Transverse colon (tissue), 4 donors: ENCODE data around the gene REEP1. TPM values are rescaled to one million over a fixed set of nuclear protein-coding genes. Genes with fewer than 3 reads are reported as not detected.

Experiments used
- DNase-seq: peaks from one replicate; pipeline ENCODE4 v3.0.0-alpha.2; 2019
- H3K27ac ChIP-seq, 4 donors: fragments of 200-600 bp; sonication (generic); 2 replicates each; pipeline ENCODE4 v1.5.1; 2016 to 2018; ENCODE audit warnings: inconsistent platforms in 4 of 4
- H3K27me3 ChIP-seq: fragments of 200-600 bp; sonication (generic); 2 replicates; pipeline ENCODE4 v1.5.1; 2017; ENCODE audit warnings: inconsistent platforms
- H3K36me3 ChIP-seq, 4 donors: fragments of 200-600 bp; sonication (generic); 2 replicates each; pipeline ENCODE4 v1.5.1; 2017 to 2019; ENCODE audit warnings: inconsistent platforms in 4 of 4
- H3K4me1 ChIP-seq, 4 donors: fragments of 200-600 bp; sonication (generic); 2 replicates each; pipeline ENCODE4 v1.5.1; 2017 to 2020; ENCODE audit warnings: inconsistent platforms in 4 of 4
- H3K4me3 ChIP-seq, 4 donors: fragments of 200-600 bp; sonication (generic); 1 replicate in 1 of 4; 2 replicates in 3 of 4; pipeline versions ENCODE4 v1.5.1 to v1.6.1; 2017 to 2019; ENCODE audit warnings: inconsistent platforms in 4 of 4
- H3K9me3 ChIP-seq, 2 donors: fragments of 200-600 bp; sonication (generic); 2 replicates each; pipeline ENCODE4 v1.5.1; 2017 to 2019; ENCODE audit warnings: inconsistent platforms in 2 of 2
- EP300 ChIP-seq: sonication (generic); formaldehyde crosslinking; IDR thresholded peaks from one replicate; pipeline ENCODE4 v1.6.1; 2017; ENCODE audit warnings: antibody characterized with exemption, low read depth
- POLR2A ChIP-seq: fragments of 450-650 bp; IDR thresholded peaks from one replicate; pipeline ENCODE4 v1.6.1; 2016; ENCODE audit warnings: antibody characterized with exemption, mild to moderate bottlenecking, moderate library complexity
- POLR2AphosphoS5 ChIP-seq, 3 donors: sonication (generic); formaldehyde crosslinking; IDR thresholded peaks; one replicate each; pipeline ENCODE4 v1.6.1; 2016; ENCODE audit warnings: antibody characterized with exemption in 3 of 3
- WGBS, 2 donors: methylation state at CpG; one replicate each; pipeline ENCODE4 v1.1.5; 2018; ENCODE audit warnings: low coverage in 1 of 2; 5-methylcytosine and 5-hydroxymethylcytosine counted together
- in situ Hi-C, 4 donors: fragments of 200-750 bp; cut with MboI; loops; one replicate each; pipeline versions ENCODE4 v1.15.0 to v1.15.1; 2017; ENCODE audit warnings: low sequenced_read_pairs in 3 of 4, low pct_ligation_motif_present in 1 of 4, low pct_unique_long_range_greater_than_20kb in 1 of 4
- intact Hi-C: fragments of 100-400 bp; cut with DNase I; formaldehyde crosslinking; loops from one replicate; pipeline ENCODE4 v1.15.1; 2023; ENCODE audit warnings: low total_unique reads
- total RNA-seq, 4 donors: library from RNA; depleted of rRNA; stranded (reverse); fragments of >200 nt; gene quantifications; one replicate each; pipeline ENCODE4 v1.1.0, GENCODE V29; 2016
- TF ChIP-seq, protein P1 (sequence below), 5 experiments: fragments of 200-600 bp in 3 of 5; fragments of 450-650 bp in 2 of 5; sonication (generic) in 3 of 5; IDR thresholded peaks; 1 replicate in 2 of 5; 2 replicates in 3 of 5; pipeline ENCODE4 v1.5.1; 2016 to 2017; ENCODE audit warnings: antibody characterized with exemption in 5 of 5, inconsistent platforms in 3 of 5, mild to moderate bottlenecking in 2 of 5, moderate library complexity in 1 of 5

The REEP1 gene
- total RNA-seq, 4 donors from 2014 or later: 14.1 to 196 (median 32.3) TPM

DNA sequence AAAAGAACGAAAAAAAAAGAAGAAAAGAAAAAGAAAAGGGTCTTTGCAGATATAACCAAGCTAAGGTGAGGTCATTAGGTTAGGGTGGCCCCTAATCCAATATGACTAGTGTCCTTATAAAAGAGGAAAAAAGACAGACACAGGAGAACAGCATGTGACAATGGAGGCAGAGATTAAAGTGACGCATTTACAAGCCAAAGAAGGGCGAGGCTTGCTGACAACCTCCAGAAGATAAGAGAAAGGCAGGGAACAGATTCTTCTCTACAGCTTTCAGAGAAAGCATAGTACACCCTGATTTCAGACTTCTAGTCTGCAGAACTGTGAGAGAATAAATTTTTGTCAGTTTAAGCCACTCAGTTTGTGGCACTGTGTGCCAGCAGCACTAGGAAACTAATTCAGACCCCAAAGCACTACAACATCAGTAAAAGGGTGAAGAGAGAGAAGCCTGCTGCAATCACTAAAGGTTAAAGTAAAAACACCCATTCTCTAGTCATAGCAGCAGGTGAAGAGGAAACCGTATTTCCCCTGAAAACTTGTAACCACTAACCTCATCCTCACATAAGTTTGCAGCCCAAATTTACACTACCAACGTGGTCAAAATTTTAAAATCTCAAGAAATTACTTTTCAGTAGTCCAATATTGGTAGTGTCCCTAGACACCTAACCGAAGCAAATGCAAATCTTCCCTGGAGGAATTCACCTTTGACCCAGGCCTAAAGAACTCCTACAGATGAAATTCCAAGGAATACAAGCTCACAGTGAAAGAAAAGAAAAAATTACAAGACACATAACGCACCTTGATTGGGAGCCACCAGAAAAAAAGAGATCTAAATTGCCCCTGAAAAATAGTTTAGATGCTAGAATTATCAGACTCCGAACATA is 17.5 kb downstream of the REEP1 start:
- H3K36me3 ChIP-seq: no peaks in the 10 kb centered on the region
- no peaks in the 10 kb centered on the region for H3K9me3 ChIP-seq
- peak overlapping the region in 2 of 4 donors; percentile 50 to 55 for H3K27ac ChIP-seq
- H3K27me3 ChIP-seq: no peaks in the 10 kb centered on the region
- H3K4me3 ChIP-seq: no peak overlapping the region
- DNase-seq: no peak
- in situ Hi-C loops (no loop called here), intact Hi-C loops (no loop called here)
- H3K4me1 ChIP-seq: peaks cover 5 to 20% (median 8%) of the 10 kb centered on the region in 4 donors
- TF ChIP-seq, protein P1, sequence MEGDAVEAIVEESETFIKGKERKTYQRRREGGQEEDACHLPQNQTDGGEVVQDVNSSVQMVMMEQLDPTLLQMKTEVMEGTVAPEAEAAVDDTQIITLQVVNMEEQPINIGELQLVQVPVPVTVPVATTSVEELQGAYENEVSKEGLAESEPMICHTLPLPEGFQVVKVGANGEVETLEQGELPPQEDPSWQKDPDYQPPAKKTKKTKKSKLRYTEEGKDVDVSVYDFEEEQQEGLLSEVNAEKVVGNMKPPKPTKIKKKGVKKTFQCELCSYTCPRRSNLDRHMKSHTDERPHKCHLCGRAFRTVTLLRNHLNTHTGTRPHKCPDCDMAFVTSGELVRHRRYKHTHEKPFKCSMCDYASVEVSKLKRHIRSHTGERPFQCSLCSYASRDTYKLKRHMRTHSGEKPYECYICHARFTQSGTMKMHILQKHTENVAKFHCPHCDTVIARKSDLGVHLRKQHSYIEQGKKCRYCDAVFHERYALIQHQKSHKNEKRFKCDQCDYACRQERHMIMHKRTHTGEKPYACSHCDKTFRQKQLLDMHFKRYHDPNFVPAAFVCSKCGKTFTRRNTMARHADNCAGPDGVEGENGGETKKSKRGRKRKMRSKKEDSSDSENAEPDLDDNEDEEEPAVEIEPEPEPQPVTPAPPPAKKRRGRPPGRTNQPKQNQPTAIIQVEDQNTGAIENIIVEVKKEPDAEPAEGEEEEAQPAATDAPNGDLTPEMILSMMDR (IDR thresholded peaks at IDR 0.05): no peak
- TF ChIP-seq POLR2AphosphoS5 (IDR thresholded peaks at IDR 0.05): peak in 2 of 3 donors; percentile 7 to 25
- 55 to 59% methylated on average over 8 of the region's 8 CpGs for WGBS, 2 donors

DNA sequence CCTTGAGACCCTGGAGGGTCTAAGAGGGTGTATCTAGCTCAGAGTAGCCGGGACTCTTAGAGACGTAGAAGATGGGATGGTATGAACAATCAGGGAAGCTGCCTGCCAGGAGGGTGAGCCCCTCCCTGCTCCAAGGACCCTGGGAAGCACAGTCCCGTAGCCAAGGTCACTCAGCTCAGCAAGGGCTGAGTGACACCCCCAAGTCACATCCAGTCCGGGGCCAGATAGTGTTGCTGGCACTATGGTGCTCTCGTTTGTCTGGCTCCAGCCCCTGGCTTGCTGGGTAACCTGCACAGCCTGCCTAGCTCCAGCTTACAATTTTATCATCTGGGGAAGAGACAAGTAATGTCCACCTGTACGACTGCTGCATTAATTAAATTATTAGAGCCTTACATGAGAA is 22.3 kb downstream of the REEP1 start:
- TF ChIP-seq, protein P1 (IDR thresholded peaks at IDR 0.05): no peak
- no peak for TF ChIP-seq EP300
- TF ChIP-seq POLR2AphosphoS5 (IDR thresholded peaks at IDR 0.05): no peak
- TF ChIP-seq POLR2A: no peak
- H3K27ac ChIP-seq: no peak overlapping the region
- 80 to 100% methylated on average over 1 to 6 of the region's 6 CpGs for WGBS, 2 donors
- H3K9me3 ChIP-seq: no peaks in the 10 kb centered on the region
- peaks cover 5 to 9% (median 6%) of the 10 kb centered on the region in 4 donors for H3K4me1 ChIP-seq
- no peak overlapping the region for H3K4me3 ChIP-seq
- no peaks in the 10 kb centered on the region for H3K36me3 ChIP-seq
- no peak for DNase-seq
- in situ Hi-C loops: no loop called here
- intact Hi-C loops: no loop called here
- H3K27me3 ChIP-seq: no peaks in the 10 kb centered on the region

DNA sequence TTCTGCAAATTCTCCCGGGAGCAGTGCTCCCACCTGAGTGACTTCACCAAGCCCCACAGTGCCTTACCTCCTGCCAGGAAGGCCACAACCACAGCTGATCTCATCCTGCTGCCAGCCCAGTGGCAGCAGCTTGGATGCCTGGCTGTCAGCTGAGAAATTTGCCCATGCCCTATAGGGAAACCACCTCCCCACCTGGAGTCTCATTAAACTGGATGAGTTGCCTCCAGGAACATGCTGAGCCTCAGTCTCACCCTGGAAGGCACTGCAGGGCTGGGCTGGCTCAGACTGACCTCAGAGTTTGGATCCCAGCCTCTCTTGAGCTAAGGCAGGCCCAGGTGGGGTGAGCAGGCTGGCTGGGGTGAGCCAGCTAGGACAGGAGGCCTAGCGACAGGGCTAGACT is 23.3 kb downstream of the REEP1 start:
- in situ Hi-C loops: no loop called here
- Histone ChIP-seq H3K36me3 (no peaks in the 10 kb centered on the region), H3K4me1 (no peaks in the 10 kb centered on the region), H3K27ac (peak overlapping the region in 2 of 4 donors; percentile 13 to 24), H3K4me3 (no peak overlapping the region), H3K9me3 (no peaks in the 10 kb centered on the region), H3K27me3 (no peaks in the 10 kb centered on the region)
- TF ChIP-seq POLR2AphosphoS5 (IDR thresholded peaks at IDR 0.05) (no peak), POLR2A (no peak), EP300 (no peak)
- TF ChIP-seq, protein P1 (IDR thresholded peaks at IDR 0.05): no peak
- intact Hi-C loops: no loop called here
- DNase-seq: no peak
- WGBS, 2 donors: 50 to 82% methylated on average over 1 to 2 of the region's 2 CpGs

DNA sequence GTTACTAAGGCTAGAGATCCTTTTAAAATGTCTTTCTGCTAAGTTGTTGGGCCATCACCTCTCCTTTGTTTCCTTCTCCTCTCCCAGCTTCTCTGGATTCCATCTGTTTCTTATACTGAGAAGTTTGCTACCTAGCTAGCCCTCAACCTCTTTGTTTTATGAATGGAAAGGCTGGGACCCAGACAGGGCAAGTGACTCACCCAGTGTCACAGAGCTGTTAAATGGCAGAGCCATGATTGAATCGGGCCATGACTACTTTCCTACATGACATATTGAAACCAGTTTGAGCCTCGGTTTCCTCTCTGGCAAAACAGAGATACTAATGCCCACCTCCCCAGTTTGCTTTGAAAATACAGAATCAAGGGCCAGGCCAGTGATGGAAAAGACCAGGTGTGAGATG is 24.1 kb downstream of the REEP1 start:
- no peaks in the 10 kb centered on the region for H3K4me1 ChIP-seq
- no peaks in the 10 kb centered on the region for H3K9me3 ChIP-seq
- DNase-seq: no peak
- WGBS, 2 donors: 80 to 100% methylated on average over 2 of the region's 2 CpGs
- in situ Hi-C loops: no loop called here
- TF ChIP-seq, protein P1 (IDR thresholded peaks at IDR 0.05): no peak
- TF ChIP-seq POLR2A (no peak), POLR2AphosphoS5 (IDR thresholded peaks at IDR 0.05) (no peak), EP300 (no peak)
- H3K36me3 ChIP-seq: no peaks in the 10 kb centered on the region
- peak overlapping the region in 1 of 4 donors; percentile 22 for H3K27ac ChIP-seq
- intact Hi-C loops: no loop called here
- H3K27me3 ChIP-seq: no peaks in the 10 kb centered on the region
- no peak overlapping the region for H3K4me3 ChIP-seq
